HepG2 (cell line): Measurements from ENCODE around the gene NHLRC3. TPM values are rescaled to one million over a fixed set of nuclear protein-coding genes. Genes with fewer than 3 reads are reported as not detected.

Experiments
- ATF7 ChIP-seq, 2 experiments: fragments of 450-650 bp in 1 of 2; sonication (generic) in 1 of 2; formaldehyde crosslinking in 1 of 2; IDR thresholded peaks; 2 replicates each; pipeline versions ENCODE4 v1.4.0 to v1.6.1; 2016 to 2020; ENCODE audit warnings: antibody characterized with exemption in 1 of 2, mild to moderate bottlenecking in 1 of 2, missing genetic modification reagents in 1 of 2
- ERF ChIP-seq: IDR thresholded peaks from 2 replicates; pipeline ENCODE4 v1.6.1; 2018; ENCODE audit warnings: missing biosample characterization, missing genetic modification reagents
- HNF4A ChIP-seq: sonication (generic); formaldehyde crosslinking; IDR thresholded peaks from 2 replicates; pipeline ENCODE4 v1.4.0; 2020; ENCODE audit warnings: missing genetic modification reagents
- NFIB ChIP-seq: sonication (generic); formaldehyde crosslinking; IDR thresholded peaks from 2 replicates; pipeline ENCODE4 v1.9.0; 2021; ENCODE audit warnings: missing genetic modification reagents, mild to moderate bottlenecking, borderline replicate concordance
- NKX3-1 ChIP-seq: sonication (generic); formaldehyde crosslinking; IDR thresholded peaks from 2 replicates; pipeline ENCODE4 v1.5.0; 2020; ENCODE audit warnings: missing genetic modification reagents
- NR2C2 ChIP-seq: sonication (generic); formaldehyde crosslinking; IDR thresholded peaks from 2 replicates; pipeline ENCODE4 v1.4.0; 2020; ENCODE audit warnings: missing genetic modification reagents, mild to moderate bottlenecking, moderate library complexity, borderline replicate concordance
- RBFOX2 ChIP-seq: fragments of 200-400 bp; formaldehyde crosslinking; IDR thresholded peaks from 2 replicates; pipeline ENCODE4 v1.6.1; 2017; ENCODE audit warnings: low read depth, mild to moderate bottlenecking, low read length
- REPIN1 ChIP-seq: sonication (generic); formaldehyde crosslinking; IDR thresholded peaks from 2 replicates; pipeline ENCODE4 v1.8.0; 2022; ENCODE audit warnings: missing genetic modification reagents, low read depth, mild to moderate bottlenecking, borderline replicate concordance
- SMARCE1 ChIP-seq: fragments of 450-650 bp; IDR thresholded peaks from 2 replicates; pipeline ENCODE4 v1.6.1; 2017; ENCODE audit warnings: borderline replicate concordance
- SMYD3 ChIP-seq: sonication (generic); formaldehyde crosslinking; IDR thresholded peaks from 2 replicates; pipeline ENCODE4 v1.8.1; 2023; ENCODE audit warnings: mild to moderate bottlenecking, missing genetic modification reagents
- TEAD2 ChIP-seq: sonication (generic); formaldehyde crosslinking; IDR thresholded peaks from 2 replicates; pipeline ENCODE4 v1.9.0; 2021; ENCODE audit warnings: missing genetic modification reagents
- TOE1 ChIP-seq: sonication (generic); formaldehyde crosslinking; IDR thresholded peaks from 2 replicates; pipeline ENCODE4 v1.4.0; 2020; ENCODE audit warnings: mild to moderate bottlenecking, missing genetic modification reagents
- ZEB1 ChIP-seq: IDR thresholded peaks from 2 replicates; pipeline ENCODE4 v1.6.1; 2012; ENCODE audit warnings: mild to moderate bottlenecking, low read depth, inconsistent platforms; ENCODE audit not compliant: insufficient replicate concordance
- ZFP36 ChIP-seq: fragments of 150-350 bp; IDR thresholded peaks from 2 replicates; pipeline ENCODE4 v1.6.1; 2018; ENCODE audit warnings: borderline replicate concordance, low read length, low read depth; ENCODE audit not compliant: partially characterized antibody
- ZNF615 ChIP-seq: sonication (generic); formaldehyde crosslinking; IDR thresholded peaks from 2 replicates; pipeline ENCODE4 v1.5.0; 2020; ENCODE audit warnings: mild to moderate bottlenecking, missing genetic modification reagents, borderline replicate concordance
- ZNF678 ChIP-seq: sonication (generic); formaldehyde crosslinking; IDR thresholded peaks from 2 replicates; pipeline ENCODE4 v1.4.0; 2020; ENCODE audit warnings: mild to moderate bottlenecking, missing genetic modification reagents
- polyA plus RNA-seq, 8 experiments: library from polyadenylated mRNA; depleted of rRNA in 3 of 8; stranded (reverse) in 7 of 8; unstranded in 1 of 8; fragments of >200 nt; fragmentation: Illumina TruSeq in 4 of 8; extraction: Trizol in 4 of 8; gene quantifications; 2 replicates each; pipeline versions ENCODE4 v1.2.1 to v1.2.3, GENCODE V29; 2011 to 2016; ENCODE audit warnings: low read depth in 4 of 8, missing spikeins in 1 of 8, mixed read lengths in 1 of 8; ENCODE audit not compliant: insufficient read depth in 1 of 8
- total RNA-seq, 5 experiments: library from RNA; depleted of rRNA; stranded (reverse); fragments of >200 nt; fragmentation: Illumina TruSeq; extraction: Trizol; gene quantifications; 2 replicates each; pipeline ENCODE4 v1.2.3, GENCODE V29; 2016; ENCODE audit warnings: low read depth in 1 of 5
- TF ChIP-seq, protein P1 (sequence below): IDR thresholded peaks from 2 replicates; pipeline ENCODE4 v1.6.1; 2016; ENCODE audit warnings: control low read depth
- TF ChIP-seq, protein P2 (sequence below): sonication (generic); formaldehyde crosslinking; IDR thresholded peaks from 2 replicates; pipeline ENCODE4 v1.4.0; 2020; ENCODE audit warnings: missing genetic modification reagents
- TF ChIP-seq, protein P3 (sequence below): sonication (generic); formaldehyde crosslinking; IDR thresholded peaks from 2 replicates; pipeline ENCODE4 v1.5.0; 2020; ENCODE audit warnings: missing genetic modification reagents
- TF ChIP-seq, protein P4 (sequence below): sonication (generic); formaldehyde crosslinking; IDR thresholded peaks from 2 replicates; pipeline ENCODE4 v1.4.0; 2020; ENCODE audit warnings: missing genetic modification reagents, mild to moderate bottlenecking, borderline replicate concordance
- TF ChIP-seq, protein P5 (sequence below): IDR thresholded peaks from 2 replicates; pipeline ENCODE4 v1.6.1; 2016; ENCODE audit warnings: missing compliant biosample characterization, missing genetic modification reagents, borderline replicate concordance

NHLRC3 gene
- total and polyA plus RNA-seq, 2 of the 13 experiments (the other 11 are each of a cell fraction or from before 2014, with no cell fraction given): 19.9 to 29.8 TPM

DNA sequence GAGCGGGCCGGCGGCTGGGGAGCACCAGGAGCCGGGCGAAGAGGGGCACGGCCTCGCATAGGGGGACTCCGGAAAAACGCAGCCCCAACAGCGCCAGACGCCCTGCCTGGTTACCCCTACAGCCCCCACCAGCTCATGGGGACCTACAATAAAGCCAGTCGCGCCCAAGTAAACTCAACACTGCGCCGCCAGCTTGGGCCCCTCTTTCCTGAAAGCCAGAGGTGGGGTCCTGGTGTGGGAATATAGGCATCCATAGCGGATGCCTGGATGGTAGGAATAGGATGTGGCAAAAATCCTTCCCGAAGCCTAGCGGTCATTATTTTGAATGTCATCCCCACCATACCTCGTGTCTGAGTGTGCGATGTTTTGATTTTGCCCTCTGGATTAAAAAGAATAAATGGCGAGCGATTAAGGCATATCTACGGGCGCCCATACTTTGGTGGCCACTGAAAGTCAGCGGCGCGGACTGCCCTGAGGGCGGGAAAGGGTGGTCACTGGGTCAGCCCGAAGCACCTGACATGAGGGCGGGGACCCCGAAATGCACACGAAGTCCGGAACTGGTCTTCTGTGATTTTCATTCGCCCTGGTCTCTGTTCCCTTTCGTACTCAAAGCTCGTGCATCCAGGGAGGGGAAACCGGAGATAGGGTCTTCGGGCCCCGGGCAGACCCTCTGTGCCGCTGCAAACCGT lies at the start of gene NHLRC3, which contains the start of gene PROSER1 (continued):
- TF ChIP-seq ZEB1: no peak
- TF ChIP-seq, protein P1, sequence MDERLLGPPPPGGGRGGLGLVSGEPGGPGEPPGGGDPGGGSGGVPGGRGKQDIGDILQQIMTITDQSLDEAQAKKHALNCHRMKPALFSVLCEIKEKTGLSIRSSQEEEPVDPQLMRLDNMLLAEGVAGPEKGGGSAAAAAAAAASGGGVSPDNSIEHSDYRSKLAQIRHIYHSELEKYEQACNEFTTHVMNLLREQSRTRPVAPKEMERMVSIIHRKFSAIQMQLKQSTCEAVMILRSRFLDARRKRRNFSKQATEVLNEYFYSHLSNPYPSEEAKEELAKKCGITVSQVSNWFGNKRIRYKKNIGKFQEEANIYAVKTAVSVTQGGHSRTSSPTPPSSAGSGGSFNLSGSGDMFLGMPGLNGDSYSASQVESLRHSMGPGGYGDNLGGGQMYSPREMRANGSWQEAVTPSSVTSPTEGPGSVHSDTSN (CRISPR knock-in tag): no peak
- no peak for TF ChIP-seq ATF7 (IDR thresholded peaks at IDR 0.05)
- TF ChIP-seq ATF7 (CRISPR knock-in tag; IDR thresholded peaks at IDR 0.05): no peak
- no peak for TF ChIP-seq TOE1
- TF ChIP-seq ZNF615 (CRISPR knock-in tag): no peak
- no peak for TF ChIP-seq SMARCE1
- 0 out of 2 replicates have a peak, but pooled peaks have one; percentile 78 for TF ChIP-seq ZNF678 (CRISPR knock-in tag)
- peak; percentile 35 for TF ChIP-seq RBFOX2
- TF ChIP-seq SMYD3 (CRISPR knock-in tag): peak; percentile 83; the same call in 1 of the 2 replicates
- TF ChIP-seq NFIB (CRISPR knock-in tag): no peak
- peak; percentile 47; the same call in 1 of the 2 replicates for TF ChIP-seq NKX3-1 (CRISPR knock-in tag)
- no peak for TF ChIP-seq ZFP36
- TF ChIP-seq ERF (CRISPR knock-in tag): 0 out of 2 replicates have a peak, but pooled peaks have one; percentile 45
- TF ChIP-seq, protein P2, sequence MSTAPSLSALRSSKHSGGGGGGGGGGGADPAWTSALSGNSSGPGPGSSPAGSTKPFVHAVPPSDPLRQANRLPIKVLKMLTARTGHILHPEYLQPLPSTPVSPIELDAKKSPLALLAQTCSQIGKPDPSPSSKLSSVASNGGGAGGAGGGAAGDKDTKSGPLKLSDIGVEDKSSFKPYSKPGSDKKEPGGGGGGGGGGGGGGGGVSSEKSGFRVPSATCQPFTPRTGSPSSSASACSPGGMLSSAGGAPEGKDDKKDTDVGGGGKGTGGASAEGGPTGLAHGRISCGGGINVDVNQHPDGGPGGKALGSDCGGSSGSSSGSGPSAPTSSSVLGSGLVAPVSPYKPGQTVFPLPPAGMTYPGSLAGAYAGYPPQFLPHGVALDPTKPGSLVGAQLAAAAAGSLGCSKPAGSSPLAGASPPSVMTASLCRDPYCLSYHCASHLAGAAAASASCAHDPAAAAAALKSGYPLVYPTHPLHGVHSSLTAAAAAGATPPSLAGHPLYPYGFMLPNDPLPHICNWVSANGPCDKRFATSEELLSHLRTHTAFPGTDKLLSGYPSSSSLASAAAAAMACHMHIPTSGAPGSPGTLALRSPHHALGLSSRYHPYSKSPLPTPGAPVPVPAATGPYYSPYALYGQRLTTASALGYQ (CRISPR knock-in tag): 0 out of 2 replicates have a peak, but pooled peaks have one; percentile 36
- TF ChIP-seq, protein P3, sequence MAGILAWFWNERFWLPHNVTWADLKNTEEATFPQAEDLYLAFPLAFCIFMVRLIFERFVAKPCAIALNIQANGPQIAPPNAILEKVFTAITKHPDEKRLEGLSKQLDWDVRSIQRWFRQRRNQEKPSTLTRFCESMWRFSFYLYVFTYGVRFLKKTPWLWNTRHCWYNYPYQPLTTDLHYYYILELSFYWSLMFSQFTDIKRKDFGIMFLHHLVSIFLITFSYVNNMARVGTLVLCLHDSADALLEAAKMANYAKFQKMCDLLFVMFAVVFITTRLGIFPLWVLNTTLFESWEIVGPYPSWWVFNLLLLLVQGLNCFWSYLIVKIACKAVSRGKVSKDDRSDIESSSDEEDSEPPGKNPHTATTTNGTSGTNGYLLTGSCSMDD: no peak
- TF ChIP-seq HNF4A (CRISPR knock-in tag): peak; percentile 5; the same call in 1 of the 2 replicates
- peak; percentile 68 for TF ChIP-seq NR2C2
- TF ChIP-seq, protein P4, sequence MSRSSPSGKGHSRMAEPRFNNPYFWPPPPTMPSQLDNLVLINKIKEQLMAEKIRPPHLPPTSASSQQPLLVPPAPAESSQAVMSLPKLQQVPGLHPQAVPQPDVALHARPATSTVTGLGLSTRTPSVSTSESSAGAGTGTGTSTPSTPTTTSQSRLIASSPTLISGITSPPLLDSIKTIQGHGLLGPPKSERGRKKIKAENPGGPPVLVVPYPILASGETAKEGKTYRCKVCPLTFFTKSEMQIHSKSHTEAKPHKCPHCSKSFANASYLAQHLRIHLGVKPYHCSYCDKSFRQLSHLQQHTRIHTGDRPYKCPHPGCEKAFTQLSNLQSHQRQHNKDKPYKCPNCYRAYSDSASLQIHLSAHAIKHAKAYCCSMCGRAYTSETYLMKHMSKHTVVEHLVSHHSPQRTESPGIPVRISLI (CRISPR knock-in tag): no peak
- TF ChIP-seq TEAD2 (CRISPR knock-in tag): 0 out of 2 replicates have a peak, but pooled peaks have one; percentile 86
- TF ChIP-seq REPIN1 (CRISPR knock-in tag): peak; percentile 83; the same call in 1 of the 2 replicates
- TF ChIP-seq, protein P5, sequence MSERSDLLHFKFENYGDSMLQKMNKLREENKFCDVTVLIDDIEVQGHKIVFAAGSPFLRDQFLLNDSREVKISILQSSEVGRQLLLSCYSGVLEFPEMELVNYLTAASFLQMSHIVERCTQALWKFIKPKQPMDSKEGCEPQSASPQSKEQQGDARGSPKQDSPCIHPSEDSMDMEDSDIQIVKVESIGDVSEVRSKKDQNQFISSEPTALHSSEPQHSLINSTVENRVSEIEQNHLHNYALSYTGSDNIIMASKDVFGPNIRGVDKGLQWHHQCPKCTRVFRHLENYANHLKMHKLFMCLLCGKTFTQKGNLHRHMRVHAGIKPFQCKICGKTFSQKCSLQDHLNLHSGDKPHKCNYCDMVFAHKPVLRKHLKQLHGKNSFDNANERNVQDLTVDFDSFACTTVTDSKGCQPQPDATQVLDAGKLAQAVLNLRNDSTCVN (CRISPR knock-in tag): no peak
